Tibial nerve (tissue), 4 donors: ENCODE results near the gene ZCWPW1.

Experiments used
- EP300 ChIP-seq, 2 donors: sonication (generic); formaldehyde crosslinking; IDR thresholded peaks; one replicate each; pipeline ENCODE4 v1.6.1; 2017; ENCODE audit warnings: antibody characterized with exemption in 2 of 2, mild to moderate bottlenecking in 1 of 2
- POLR2A ChIP-seq, 2 donors: fragments of 450-650 bp; IDR thresholded peaks; one replicate each; pipeline ENCODE4 v1.6.1; 2017; ENCODE audit warnings: antibody characterized with exemption in 2 of 2, mild to moderate bottlenecking in 2 of 2, moderate library complexity in 2 of 2
- TF ChIP-seq, protein P1 (sequence below), 5 experiments: fragments of 200-600 bp in 3 of 5; fragments of 450-650 bp in 2 of 5; sonication (generic) in 3 of 5; IDR thresholded peaks; one replicate each; pipeline ENCODE4 v1.5.1; 2016 to 2019; ENCODE audit warnings: antibody characterized with exemption in 5 of 5, mild to moderate bottlenecking in 3 of 5, moderate library complexity in 2 of 5

DNA sequence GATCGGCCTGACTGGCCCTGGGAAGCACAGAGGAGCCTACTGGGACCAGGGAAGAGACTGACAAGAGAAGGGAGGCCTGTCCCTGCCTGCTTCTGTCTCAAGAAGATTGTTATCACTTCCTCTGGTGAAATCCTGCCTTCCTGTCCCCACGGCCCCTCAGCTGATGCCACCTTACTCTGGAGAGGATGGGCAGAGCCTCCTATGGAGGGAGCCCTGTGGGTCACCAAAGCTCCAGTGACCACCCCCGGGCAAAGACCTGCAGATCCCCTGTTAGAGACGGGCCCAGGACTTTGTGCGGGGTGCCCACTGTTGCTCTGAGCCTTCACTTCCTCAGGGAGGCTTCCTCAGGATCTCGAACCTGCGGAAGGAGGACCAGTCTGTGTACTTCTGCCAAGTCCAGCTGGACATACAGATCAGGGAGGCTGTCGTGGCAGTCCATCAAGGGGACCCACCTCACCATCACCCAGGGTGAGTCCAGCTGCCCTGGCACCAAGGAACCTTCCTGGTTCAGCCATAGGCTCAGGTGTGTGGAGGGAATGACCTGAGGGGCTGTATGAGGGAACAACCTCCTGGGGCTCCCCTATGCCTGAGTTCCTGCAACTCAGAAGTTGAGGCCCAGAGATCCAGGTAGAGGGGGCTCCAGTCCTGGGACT, 72.0 kb downstream of the ZCWPW1 start:
- TF ChIP-seq, protein P1, sequence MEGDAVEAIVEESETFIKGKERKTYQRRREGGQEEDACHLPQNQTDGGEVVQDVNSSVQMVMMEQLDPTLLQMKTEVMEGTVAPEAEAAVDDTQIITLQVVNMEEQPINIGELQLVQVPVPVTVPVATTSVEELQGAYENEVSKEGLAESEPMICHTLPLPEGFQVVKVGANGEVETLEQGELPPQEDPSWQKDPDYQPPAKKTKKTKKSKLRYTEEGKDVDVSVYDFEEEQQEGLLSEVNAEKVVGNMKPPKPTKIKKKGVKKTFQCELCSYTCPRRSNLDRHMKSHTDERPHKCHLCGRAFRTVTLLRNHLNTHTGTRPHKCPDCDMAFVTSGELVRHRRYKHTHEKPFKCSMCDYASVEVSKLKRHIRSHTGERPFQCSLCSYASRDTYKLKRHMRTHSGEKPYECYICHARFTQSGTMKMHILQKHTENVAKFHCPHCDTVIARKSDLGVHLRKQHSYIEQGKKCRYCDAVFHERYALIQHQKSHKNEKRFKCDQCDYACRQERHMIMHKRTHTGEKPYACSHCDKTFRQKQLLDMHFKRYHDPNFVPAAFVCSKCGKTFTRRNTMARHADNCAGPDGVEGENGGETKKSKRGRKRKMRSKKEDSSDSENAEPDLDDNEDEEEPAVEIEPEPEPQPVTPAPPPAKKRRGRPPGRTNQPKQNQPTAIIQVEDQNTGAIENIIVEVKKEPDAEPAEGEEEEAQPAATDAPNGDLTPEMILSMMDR (IDR thresholded peaks at IDR 0.05), result no peak
- TF ChIP-seq POLR2A (IDR thresholded peaks at IDR 0.05) (no peak), EP300 (IDR thresholded peaks at IDR 0.05) (no peak)
